IMR-90 (cell line): Measurements from ENCODE around the gene NPR2. TPM values are rescaled to one million over a fixed set of nuclear protein-coding genes. Genes with fewer than 3 reads are reported as not detected.
A peak's percentile ranks its signal among the peaks of the same experiment; 100 is the strongest.

Experiments used
- ATAC-seq: fragments of 200-7000 bp; cut with Tn5 transposase; 2 replicates; pipeline ENCODE4 v1.9.1; 2020; ENCODE audit warnings: low read depth, mild to moderate bottlenecking, moderate library complexity
- BruUV-seq: library from RNA; stranded (reverse); fragments of 400-500 nt; replicated peaks from 2 replicates; lab custom pipeline; 2021; lab: Mats Ljungman, UMichigan
- CTCF ChIA-PET: fragments of 300-600 bp; formaldehyde crosslinking; extraction: SDS; loops from one replicate; lab custom pipeline; 2021; ENCODE audit warnings: antibody characterized with exemption; lab: Yijun Ruan, JAX
- POLR2A ChIA-PET: fragments of 300-600 bp; sonication (Branson Sonifier 250); formaldehyde crosslinking; loops from one replicate; lab custom pipeline; 2022; ENCODE audit warnings: antibody characterized with exemption; ENCODE audit not compliant: unreplicated experiment; lab: Charles Lee
- DNase-seq: peaks from one replicate; pipeline ENCODE4 v3.0.0; 2013
- H2AFZ ChIP-seq: replicated peaks from 2 replicates; pipeline ENCODE3; 2013; ENCODE audit warnings: low read length, mild to moderate bottlenecking; ENCODE audit not compliant: poor library complexity
- H2AK5ac ChIP-seq: 2 replicates; pipeline ENCODE4 v1.6.1; 2013; ENCODE audit warnings: low read depth, low read length, inconsistent platforms
- H2AK9ac ChIP-seq: replicated peaks from 2 replicates; pipeline ENCODE3; 2013; ENCODE audit warnings: mild to moderate bottlenecking, low read depth, low read length, moderate library complexity; ENCODE audit not compliant: poor library complexity
- H2BK120ac ChIP-seq: 2 replicates; pipeline ENCODE4 v1.6.1; 2013; ENCODE audit warnings: low read depth, low read length, inconsistent platforms
- H2BK15ac ChIP-seq: 3 replicates; pipeline ENCODE4 v1.6.1; 2013; ENCODE audit warnings: low read depth, low read length, inconsistent platforms
- H2BK20ac ChIP-seq: 2 replicates; pipeline ENCODE4 v1.6.1; 2013; ENCODE audit warnings: low read depth, mild to moderate bottlenecking, inconsistent platforms, low read length, moderate library complexity
- H2BK5ac ChIP-seq: 2 replicates; pipeline ENCODE4 v1.6.1; 2013; ENCODE audit warnings: mild to moderate bottlenecking, low read depth, low read length, inconsistent platforms; ENCODE audit not compliant: poor library complexity, severe bottlenecking
- H3K14ac ChIP-seq: replicated peaks from 2 replicates; pipeline ENCODE4 v1.6.1; 2013; ENCODE audit warnings: low read depth, low read length, inconsistent platforms
- H3K18ac ChIP-seq: 2 replicates; pipeline ENCODE4 v1.6.1; 2013; ENCODE audit warnings: low read depth, low read length, control low read depth
- H3K23ac ChIP-seq: 2 replicates; pipeline ENCODE4 v1.6.1; 2013; ENCODE audit warnings: low read depth, low read length, inconsistent platforms
- H3K27ac ChIP-seq: 2 replicates; pipeline ENCODE4 v1.5.1; 2013; ENCODE audit warnings: mild to moderate bottlenecking, control low read depth, low read length; ENCODE audit not compliant: insufficient read depth
- H3K27me3 ChIP-seq: 2 replicates; pipeline ENCODE4 v1.6.1; 2013; ENCODE audit warnings: low read length; ENCODE audit not compliant: control insufficient read depth, insufficient read depth
- H3K36me3 ChIP-seq: 2 replicates; pipeline ENCODE4 v1.6.1; 2013; ENCODE audit warnings: low read length, mixed read lengths; ENCODE audit not compliant: control insufficient read depth, insufficient read depth
- H3K4ac ChIP-seq: 2 replicates; pipeline ENCODE4 v1.6.1; 2013; ENCODE audit warnings: low read depth, low read length, inconsistent platforms
- H3K4me1 ChIP-seq: 2 replicates; pipeline ENCODE4 v1.6.1; 2013; ENCODE audit warnings: low read length, mixed read lengths; ENCODE audit not compliant: control insufficient read depth, insufficient read depth
- H3K4me2 ChIP-seq: 2 replicates; pipeline ENCODE4 v1.6.1; 2013; ENCODE audit warnings: low read depth, mild to moderate bottlenecking, control low read depth, low read length, moderate library complexity
- H3K4me3 ChIP-seq: 2 replicates; pipeline ENCODE4 v1.5.1; 2013; ENCODE audit warnings: low read depth, mild to moderate bottlenecking, control low read depth, low read length, moderate library complexity; ENCODE audit not compliant: insufficient read depth
- H3K56ac ChIP-seq: 2 replicates; pipeline ENCODE4 v1.6.1; 2013; ENCODE audit warnings: low read length, inconsistent platforms; ENCODE audit not compliant: insufficient read depth; ENCODE audit errors: extremely low read depth
- H3K79me1 ChIP-seq, 2 experiments: 2 replicates each; pipeline ENCODE4 v1.6.1; 2013; ENCODE audit warnings: low read length in 2 of 2, inconsistent platforms in 1 of 2, low read depth in 1 of 2
- H3K9ac ChIP-seq: 2 replicates; pipeline ENCODE4 v1.6.1; 2013; ENCODE audit warnings: low read depth, low read length, control low read depth
- H3K9me1 ChIP-seq: 2 replicates; pipeline ENCODE4 v1.6.1; 2013; ENCODE audit warnings: low read length, inconsistent platforms; ENCODE audit not compliant: insufficient read depth
- H3K9me3 ChIP-seq: 2 replicates; pipeline ENCODE4 v1.6.1; 2013; ENCODE audit warnings: low read length; ENCODE audit not compliant: control insufficient read depth, insufficient read depth
- H4K20me1 ChIP-seq: 2 replicates; pipeline ENCODE4 v1.6.1; 2013; ENCODE audit warnings: low read length, inconsistent platforms; ENCODE audit not compliant: insufficient read depth
- H4K5ac ChIP-seq: 2 replicates; pipeline ENCODE4 v1.6.1; 2013; ENCODE audit warnings: mild to moderate bottlenecking, low read depth, low read length, control low read depth
- H4K8ac ChIP-seq, 2 experiments: 2 replicates each; pipeline ENCODE4 v1.6.1; 2013; ENCODE audit warnings: low read depth in 2 of 2, low read length in 2 of 2, control low read depth in 1 of 2, inconsistent platforms in 1 of 2
- H4K91ac ChIP-seq: 2 replicates; pipeline ENCODE4 v1.6.1; 2013; ENCODE audit warnings: low read depth, low read length, inconsistent platforms; ENCODE audit not compliant: insufficient read depth
- CEBPB ChIP-seq: IDR thresholded peaks from 2 replicates; pipeline ENCODE4 v1.6.1; 2012; ENCODE audit warnings: low read depth, low read length, improper control_type of control experiment
- CTCF ChIP-seq: conservative IDR thresholded peaks from 2 replicates; pipeline ENCODE4 v1.5.1; 2012; ENCODE audit warnings: mild to moderate bottlenecking, low read depth, low read length, improper control_type of control experiment
- MAFK ChIP-seq: IDR thresholded peaks from 2 replicates; pipeline ENCODE4 v1.6.1; 2012; ENCODE audit warnings: low read depth, low read length, improper control_type of control experiment
- SMC3 ChIP-seq: fragments of 150-350 bp; IDR thresholded peaks from 2 replicates; pipeline ENCODE4 v1.6.1; 2016; ENCODE audit warnings: low read depth, mild to moderate bottlenecking, antibody characterized with exemption, low read length, moderate library complexity
- WGBS, 2 experiments: methylation state at CpG; one replicate each; pipeline versions ENCODE4 v1.1.5 to v1.1.7; 2013; ENCODE audit warnings: missing lambda C conversion rate in 2 of 2; ENCODE audit not compliant: insufficient read length in 1 of 2; ENCODE audit errors: extremely low coverage in 2 of 2; 5-methylcytosine and 5-hydroxymethylcytosine counted together
- dilution Hi-C: fragments of 300-500 bp; cut with HindIII; formaldehyde crosslinking; loops from one replicate; pipeline ENCODE4 v1.14.3; 2018; ENCODE audit warnings: low sequenced_read_pairs; ENCODE audit not compliant: unreplicated experiment
- in situ Hi-C: fragments of 300-500 bp; cut with MboI; formaldehyde crosslinking; loops from 3 replicates; pipeline ENCODE4 v1.14.3; 2019; ENCODE audit warnings: low sequenced_read_pairs, inconsistent platforms, mixed read lengths
- intact Hi-C: fragments of 100-400 bp; cut with micrococcal nuclease; formaldehyde crosslinking; loops from 2 replicates; pipeline ENCODE4 v1.10.0; 2022
- polyA plus RNA-seq, 3 experiments: library from polyadenylated mRNA; depleted of rRNA; stranded (reverse); fragments of >200 nt; gene quantifications; 2 replicates each; pipeline ENCODE4 v1.2.3, GENCODE V29; 2012; ENCODE audit warnings: low replicate concordance in 1 of 3
- total RNA-seq: library from RNA; depleted of rRNA; stranded (reverse); fragments of >200 nt; gene quantifications from 2 replicates; pipeline ENCODE4 v1.2.3, GENCODE V29; 2012

The NPR2 gene
- total and polyA plus RNA-seq, 2 of the 4 experiments (the other 2 are of a cell fraction) = 5.2 to 35.7 TPM

DNA sequence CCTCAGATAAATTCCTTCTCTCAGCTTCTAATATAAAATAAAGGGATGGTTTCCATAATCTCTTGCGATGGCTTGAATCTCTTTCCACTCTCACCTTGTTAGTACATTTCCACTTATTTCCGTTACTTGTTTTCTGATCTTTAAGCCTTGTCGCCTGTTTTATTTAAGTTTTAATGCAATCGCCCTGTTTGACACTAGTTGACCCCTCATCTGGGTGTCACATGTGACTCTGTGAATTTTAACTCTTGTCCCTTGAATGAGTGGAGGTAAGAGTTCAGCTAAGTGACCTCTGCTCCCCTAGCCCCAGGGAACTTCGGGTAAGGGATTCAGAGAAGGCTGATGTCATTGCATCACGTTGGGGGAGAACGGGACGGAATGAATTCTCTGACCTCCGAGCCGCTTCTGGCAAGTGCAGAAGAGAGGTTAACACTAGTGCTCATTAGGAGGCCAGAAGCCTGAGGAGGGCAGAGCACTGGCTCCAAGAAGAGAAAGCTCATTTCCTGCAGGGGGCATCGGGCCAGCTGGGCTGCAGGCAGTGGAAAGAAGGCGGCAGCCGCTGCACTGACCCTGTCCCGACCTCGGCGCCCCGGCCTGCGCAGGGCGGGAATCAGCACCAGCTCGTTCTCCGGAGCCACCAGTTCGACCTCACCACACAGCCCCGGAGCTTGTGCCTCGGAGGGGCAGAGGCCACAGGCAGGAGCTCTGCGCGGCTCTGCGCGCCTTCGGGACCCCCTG is 22.9 kb downstream of the NPR2 start:
- Histone ChIP-seq H2BK20ac (no peak overlapping the region), H3K14ac (0 out of 2 replicates have a peak overlapping the region, but pooled peaks have one; percentile 34), H2BK5ac (peak overlapping the region; percentile 70), H3K79me1 (peaks cover 10 to 21% of the 10 kb centered on the region in 2 experiments; a peak in 3 of 4 replicates), H3K56ac (peak overlapping the region; percentile 69; the same call in 1 of the 2 replicates), H4K5ac (peak overlapping the region; percentile 0), H3K23ac (peak overlapping the region; percentile 83), H3K4me3 (peak overlapping the region; percentile 76), H3K4me2 (peak overlapping the region; percentile 82), H3K9ac (peak overlapping the region; percentile 77), H4K8ac (peak overlapping the region; percentile 33 to 89), H3K18ac (no peak overlapping the region), H3K4ac (peak overlapping the region; percentile 83), H4K91ac (peak overlapping the region; percentile 51), H2AK9ac (peak overlapping the region; percentile 85), H3K36me3 (peaks cover 2% of the 10 kb centered on the region; the same call in 1 of the 2 replicates), H4K20me1 (peaks cover 5% of the 10 kb centered on the region), H2AFZ (peak overlapping the region; percentile 94), H3K9me1 (peaks cover 6% of the 10 kb centered on the region; the same call in 1 of the 2 replicates), H2BK120ac (peak overlapping the region; percentile 16; the same call in 1 of the 2 replicates), H2BK15ac (no peak overlapping the region), H3K9me3 (no peaks in the 10 kb centered on the region), H2AK5ac (peak overlapping the region; percentile 54), H3K27ac (peak overlapping the region; percentile 83), H3K4me1 (no peaks in the 10 kb centered on the region; the same call in 1 of the 2 replicates), H3K27me3 (peaks cover 6% of the 10 kb centered on the region; the same call in 1 of the 2 replicates)
- BruUV-seq = no TSS peak
- CTCF ChIA-PET = interaction anchor here (1.0 to 2.1 kb wide), 3 partner anchors 12 to 68 kb away, joined by 3 to 10 read pairs (median 5); no protein-coding TSS in a partner anchor
- DNase-seq (peak; percentile 41), ATAC-seq (peak; percentile 34)
- dilution Hi-C loops = no loop called here
- TF ChIP-seq CTCF (peak; percentile 34; the same call in 1 of the 2 replicates), SMC3 (peak; percentile 27; the same call in 1 of the 2 replicates), CEBPB (peak; percentile 57; the same call in 1 of the 2 replicates), MAFK (no peak)
- 0% methylated on average over 22 of the region's 29 CpGs; no CpG with 5 or more reads in 1 of the 2 experiments for WGBS, 2 experiments
- intact Hi-C loops = loop anchor here (10.0 kb wide), 1 partner anchor 159 kb away; the partner anchor contains the start of genes CCDC107, RMRP and SIT1
- POLR2A ChIA-PET = no interaction called here
- in situ Hi-C loops = no loop called here
